HG03457 (cell line): Measurements from ENCODE around the gene TNRC6C.
"Not testable (repeated sequence)": the region's sequence is repeated elsewhere in the genome, so short reads cannot be mapped to it uniquely, and the experiment has no call there.

ENCODE experiments used
- ATAC-seq: cut with Tn5 transposase; IDR thresholded peaks from one replicate; pipeline ENCODE4 v1.9.1; 2021; ENCODE audit warnings: moderate number of reproducible peaks; ENCODE audit not compliant: unreplicated experiment

TNRC6C gene

DNA sequence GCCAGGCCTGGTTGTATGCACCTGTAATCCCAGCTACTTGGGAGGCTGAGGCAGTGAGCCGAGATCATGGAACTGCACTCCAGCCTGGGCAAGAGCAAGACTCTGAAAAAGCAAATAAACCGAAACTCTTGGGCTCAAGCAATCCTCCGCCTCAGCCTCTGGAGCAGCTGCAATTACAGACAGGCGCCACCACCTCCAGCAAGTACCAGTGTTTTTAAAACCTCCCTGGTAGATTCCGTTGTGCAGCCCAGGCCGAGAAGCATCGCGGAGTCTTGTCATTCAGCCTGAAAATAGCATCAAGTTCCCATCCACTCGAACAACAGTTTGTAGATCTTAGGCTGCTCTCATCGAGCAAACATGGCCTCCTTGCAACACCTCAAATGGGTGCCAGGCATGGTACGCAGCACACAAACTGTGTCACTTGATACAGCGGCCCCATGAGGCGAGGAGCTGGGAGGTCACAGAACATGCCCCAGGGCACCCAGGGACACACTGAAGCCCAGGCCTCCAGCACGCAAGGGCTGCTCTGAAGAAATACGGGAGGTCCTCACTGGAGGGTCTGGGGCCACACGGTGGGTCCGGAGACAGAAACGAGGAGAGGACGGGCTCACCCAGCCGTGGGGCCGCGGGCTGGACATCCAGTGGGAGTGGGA, 152.0 kb downstream of the TNRC6C start:
- ATAC-seq: no peak

GRCh38 chr17:78111016-78111726, 152.7 kb downstream of the TNRC6C start:
- ATAC-seq: no peak

DNA sequence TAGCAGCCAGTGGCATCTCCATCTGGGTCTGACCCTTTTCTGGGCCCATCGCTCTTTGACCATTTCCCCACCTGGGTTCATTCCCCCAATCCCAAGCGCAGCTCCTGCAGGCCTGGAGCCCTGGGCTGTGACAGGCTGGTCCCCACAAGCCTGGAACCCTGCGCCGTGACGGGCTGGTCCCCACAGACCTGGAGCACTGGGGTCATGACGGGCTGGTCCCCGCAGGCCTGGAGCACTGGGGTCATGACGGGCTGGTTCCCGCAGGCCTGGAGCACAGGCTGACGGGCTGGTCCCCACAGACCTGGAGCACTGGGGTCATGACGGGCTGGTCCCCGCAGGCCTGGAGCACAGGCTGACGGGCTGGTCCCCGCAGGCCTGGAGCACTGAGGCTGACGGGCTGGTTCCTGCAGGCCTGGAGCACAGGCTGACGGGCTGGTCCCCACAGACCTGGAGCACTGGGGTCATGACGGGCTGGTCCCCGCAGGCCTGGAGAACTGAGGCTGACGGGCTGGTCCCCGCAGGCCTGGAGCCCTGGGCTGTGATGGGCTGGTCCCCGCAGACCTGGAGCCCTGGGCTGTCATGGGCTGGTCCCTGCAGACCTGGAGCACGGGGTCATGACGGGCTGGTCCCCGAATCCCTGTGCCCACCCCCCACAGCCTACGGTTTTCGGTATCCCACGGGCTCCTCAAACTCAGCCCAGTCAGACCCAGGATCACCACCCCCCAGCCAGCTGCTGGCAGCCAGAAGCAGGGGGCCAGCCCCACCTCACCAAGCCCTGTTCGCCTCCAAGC, 153.4 kb downstream of the TNRC6C start:
- no peak for ATAC-seq

GRCh38 chr17:78112518-78113471, 154.3 kb downstream of the TNRC6C start:
- ATAC-seq: no peak

- no peak for ATAC-seq
Measured at GRCh38 chr17:78113804-78114785, 155.6 kb downstream of the TNRC6C start.

DNA sequence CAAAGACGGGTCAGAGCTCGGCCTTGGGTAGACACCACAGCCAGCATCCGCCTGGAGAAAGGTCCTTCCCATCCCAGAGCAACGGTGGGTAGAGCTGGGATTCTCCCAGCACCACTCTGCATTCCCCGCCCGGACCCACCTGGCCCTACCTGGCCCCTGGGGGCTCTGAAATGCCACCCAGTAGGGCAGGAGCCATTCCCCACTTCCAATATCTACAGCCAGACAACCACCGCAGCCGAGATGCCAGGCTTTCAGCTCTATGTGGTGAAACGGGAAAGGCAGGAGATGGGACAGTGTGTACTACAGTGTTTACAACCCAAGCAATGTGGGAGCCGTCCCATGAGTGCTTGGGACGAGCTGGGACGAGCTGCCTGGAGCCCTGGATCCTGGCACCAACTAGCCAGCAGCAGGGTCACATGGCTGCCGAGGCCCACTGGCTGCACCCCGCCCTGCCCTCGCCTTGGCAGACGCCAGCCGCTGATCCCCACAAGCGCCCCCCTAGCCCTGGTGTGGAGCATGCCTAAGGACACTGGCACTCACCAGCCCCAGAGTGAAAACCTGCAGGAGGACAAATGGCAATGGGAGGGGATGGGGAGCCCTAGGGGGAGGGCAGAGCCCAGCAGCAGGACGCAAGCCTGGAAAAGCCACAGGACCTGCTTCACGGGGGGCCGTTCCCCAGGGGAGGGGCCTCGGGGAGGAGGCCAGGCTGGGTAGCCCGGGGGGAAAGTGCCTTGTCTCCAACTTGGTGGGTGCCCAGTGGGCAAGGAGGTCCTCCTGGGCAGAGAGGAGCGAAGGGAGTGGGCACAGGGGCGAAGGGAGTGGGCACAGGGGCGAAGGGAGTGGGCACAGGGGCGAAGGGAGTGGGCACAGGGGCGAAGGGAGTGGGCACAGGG, 156.6 kb downstream of the TNRC6C start:
- ATAC-seq: no peak

DNA sequence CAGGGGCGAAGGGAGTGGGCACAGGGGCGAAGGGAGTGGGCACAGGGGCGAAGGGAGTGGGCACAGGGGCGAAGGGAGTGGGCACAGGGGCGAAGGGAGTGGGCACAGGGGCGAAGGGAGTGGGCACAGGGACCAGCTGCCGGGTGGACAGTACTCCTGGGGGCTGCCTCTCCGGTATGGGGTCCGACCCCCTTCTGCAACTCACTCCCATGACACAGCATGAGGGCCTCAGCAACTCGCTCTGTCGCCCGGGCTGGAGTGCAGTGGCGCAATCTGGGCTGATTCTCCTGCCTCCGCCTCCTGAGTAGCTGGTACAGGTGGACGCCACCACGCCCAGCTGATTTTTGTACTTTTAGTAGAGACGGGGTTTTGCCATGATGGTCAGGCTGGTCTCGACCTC, 157.3 kb downstream of the TNRC6C start:
- not testable (repeated sequence) for ATAC-seq

DNA sequence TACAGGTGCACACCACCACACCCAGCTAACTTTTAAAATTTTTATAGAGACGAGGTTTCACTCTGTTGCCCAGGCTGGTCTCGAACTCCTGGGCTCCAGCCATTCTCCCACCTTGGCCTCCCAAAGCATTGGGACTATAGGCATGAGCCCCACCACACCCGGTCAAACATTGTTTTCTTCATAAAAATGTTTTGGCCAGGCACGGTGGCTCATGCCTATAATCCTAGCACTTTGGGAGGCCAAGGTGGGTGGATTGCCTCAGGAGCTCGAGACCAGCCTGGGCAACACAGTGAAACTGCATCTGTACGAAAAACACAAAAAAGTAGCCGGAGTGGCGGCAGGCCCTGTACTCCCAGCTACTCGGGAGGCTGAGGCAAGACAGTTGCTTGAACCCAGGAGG, 157.9 kb downstream of the TNRC6C start:
- ATAC-seq: no peak

- no peak for ATAC-seq
Measured at GRCh38 chr17:78117027-78117981, 158.8 kb downstream of the TNRC6C start.

DNA sequence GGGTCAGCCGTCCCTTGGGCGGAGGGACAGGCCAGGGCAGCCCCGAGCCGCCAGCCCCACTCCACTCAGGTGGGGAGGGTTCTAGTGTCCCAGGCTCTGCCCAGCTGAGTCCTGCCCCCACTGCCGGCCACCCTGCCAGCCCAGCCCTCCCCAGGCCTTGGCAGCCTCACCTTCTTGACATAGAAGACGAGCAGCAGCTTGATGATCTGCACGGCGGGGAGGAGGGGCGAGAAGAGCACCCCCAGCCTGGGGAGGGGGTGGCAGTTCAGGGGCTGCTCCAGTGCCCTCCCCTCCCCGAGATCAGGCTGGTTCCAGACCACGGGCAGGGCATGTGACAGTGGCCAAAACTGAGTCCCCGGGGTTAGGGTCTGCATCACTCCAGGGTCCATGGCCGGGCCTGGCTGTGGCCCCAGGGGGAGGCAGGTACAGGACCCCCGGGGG, 160.3 kb downstream of the TNRC6C start:
- ATAC-seq: no peak

- ATAC-seq: no peak
Measured at GRCh38 chr17:78120537-78120936, 162.0 kb downstream of the TNRC6C start.

DNA sequence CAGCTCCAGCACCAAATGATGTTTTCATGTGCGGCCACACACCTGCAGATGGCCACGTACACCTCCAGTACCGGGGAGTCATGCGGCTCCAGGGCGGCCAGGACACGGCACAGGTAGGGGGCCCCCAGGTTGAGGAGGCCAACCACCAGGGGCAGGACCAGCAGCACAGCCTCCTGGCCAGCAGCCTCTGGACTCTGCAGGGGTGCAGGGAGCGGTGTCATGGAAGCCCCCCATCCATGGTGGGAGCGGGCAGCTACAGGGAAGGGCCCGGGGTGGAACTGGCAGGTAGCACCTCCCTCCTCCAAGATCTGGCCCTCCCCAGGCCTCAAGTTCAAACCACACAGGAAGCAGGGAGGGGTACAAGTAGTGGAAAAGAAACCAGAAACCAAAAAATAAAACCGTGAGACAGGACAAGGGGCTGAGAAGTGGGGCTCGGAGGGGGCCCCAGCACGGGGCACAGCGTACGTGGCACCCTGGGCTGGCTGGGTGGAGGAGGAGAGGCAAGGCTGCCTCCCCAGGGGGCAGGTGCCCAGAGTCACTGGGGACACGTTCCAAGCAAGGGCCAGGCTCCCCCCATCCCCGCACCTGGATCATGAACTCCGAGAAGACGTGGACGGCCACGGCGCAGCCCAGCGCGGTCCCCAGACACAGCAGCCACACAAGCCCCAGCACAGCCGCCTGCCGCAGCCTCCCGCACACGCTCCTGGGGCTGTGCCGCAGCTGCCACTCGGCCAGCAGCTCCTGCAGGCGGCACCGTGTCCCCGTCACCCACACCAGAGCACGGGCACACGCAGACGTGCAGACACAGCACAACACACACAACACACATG, 162.7 kb downstream of the TNRC6C start:
- no peak for ATAC-seq

DNA sequence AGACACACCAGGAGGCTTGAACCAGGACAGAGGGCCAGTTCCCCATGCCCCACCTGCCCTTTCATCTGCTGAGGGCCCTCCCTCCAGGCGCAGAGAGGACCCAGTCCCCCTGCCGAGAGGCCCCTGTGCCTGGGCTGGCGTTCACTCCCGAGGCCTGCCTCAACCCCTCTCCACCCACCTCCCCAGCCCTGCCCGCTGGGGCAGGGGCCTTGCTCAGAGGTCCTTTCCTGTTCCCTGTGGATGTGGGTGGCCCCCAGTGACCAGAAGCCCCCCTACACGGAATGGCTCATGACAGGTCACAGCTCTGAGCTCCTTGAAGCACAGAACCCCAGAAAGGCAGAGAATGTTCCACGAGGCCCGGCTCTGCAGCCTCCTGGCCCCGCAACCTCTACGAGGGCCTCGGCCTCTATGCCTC, 163.3 kb downstream of the TNRC6C start:
- ATAC-seq: no peak

- no peak for ATAC-seq
Measured at GRCh38 chr17:78122216-78122930, 163.9 kb downstream of the TNRC6C start.

- ATAC-seq: no peak
Measured at GRCh38 chr17:78122931-78123249, 164.4 kb downstream of the TNRC6C start.
